ENCODE measurements around the gene DDX46. TPM values are rescaled to one million over a fixed set of nuclear protein-coding genes. Genes with fewer than 3 reads are reported as not detected.

The DDX46 gene
- total RNA-seq, 3 donors from 2014 or later (not counting 1 experiment from before 2014, with no cell fraction given), result 61.4 to 74.8 (median 67.2) TPM

DNA sequence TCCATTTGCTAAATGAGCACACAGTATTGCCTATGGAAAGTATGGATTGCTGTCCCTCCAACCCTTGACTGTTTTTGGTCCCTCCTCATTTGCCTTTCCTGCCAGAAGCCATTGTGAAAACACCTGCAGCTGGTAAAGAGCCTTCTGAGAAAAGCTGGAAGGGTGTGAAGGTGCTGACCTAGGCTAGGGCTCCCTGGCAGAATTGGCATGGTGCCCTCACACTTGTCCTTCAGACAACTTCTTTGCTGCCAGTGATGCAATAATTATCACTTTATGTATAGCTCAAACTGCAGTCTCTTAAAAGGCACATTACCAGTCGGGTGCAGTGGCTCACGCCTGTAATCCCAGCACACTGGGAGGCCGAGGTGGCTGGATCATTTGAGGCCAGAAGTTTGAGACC lies 119.8 kb downstream of the DDX46 start:
- H3K36me3 Mint-ChIP-seq, result no peaks in the 10 kb centered on the region
- ATAC-seq (no peak), DNase-seq (no peak)
- 94% methylated on average over 3 of the region's 3 CpGs for WGBS (ENCODE audit: insufficient coverage)
- Histone ChIP-seq H3K36me3 (ENCODE audit: control insufficient read depth, insufficient read depth, low read length) (peaks cover 2% of the 10 kb centered on the region), H3K27me3 (ENCODE audit: control insufficient read depth, insufficient read depth, low read length) (no peaks in the 10 kb centered on the region), H3K9me3 (ENCODE audit: control insufficient read depth, insufficient read depth, low read length) (no peaks in the 10 kb centered on the region), H3K4me3 (ENCODE audit: low read length) (no peak overlapping the region), H3K4me1 (ENCODE audit: control insufficient read depth, insufficient read depth, low read length) (peaks cover 32% of the 10 kb centered on the region), H3K27ac (ENCODE audit: low read length) (no peak overlapping the region)
- intact Hi-C loops (cut with micrococcal nuclease), result no loop called here
- no peak overlapping the region for H3K4me3 Mint-ChIP-seq
- peak overlapping the region in 1 of 2 donors; percentile 10 for H3K27ac Mint-ChIP-seq
- H3K27me3 Mint-ChIP-seq (ENCODE audit: low read depth in 2 of 2), result no peaks in the 10 kb centered on the region
- TF ChIP-seq, protein P1, sequence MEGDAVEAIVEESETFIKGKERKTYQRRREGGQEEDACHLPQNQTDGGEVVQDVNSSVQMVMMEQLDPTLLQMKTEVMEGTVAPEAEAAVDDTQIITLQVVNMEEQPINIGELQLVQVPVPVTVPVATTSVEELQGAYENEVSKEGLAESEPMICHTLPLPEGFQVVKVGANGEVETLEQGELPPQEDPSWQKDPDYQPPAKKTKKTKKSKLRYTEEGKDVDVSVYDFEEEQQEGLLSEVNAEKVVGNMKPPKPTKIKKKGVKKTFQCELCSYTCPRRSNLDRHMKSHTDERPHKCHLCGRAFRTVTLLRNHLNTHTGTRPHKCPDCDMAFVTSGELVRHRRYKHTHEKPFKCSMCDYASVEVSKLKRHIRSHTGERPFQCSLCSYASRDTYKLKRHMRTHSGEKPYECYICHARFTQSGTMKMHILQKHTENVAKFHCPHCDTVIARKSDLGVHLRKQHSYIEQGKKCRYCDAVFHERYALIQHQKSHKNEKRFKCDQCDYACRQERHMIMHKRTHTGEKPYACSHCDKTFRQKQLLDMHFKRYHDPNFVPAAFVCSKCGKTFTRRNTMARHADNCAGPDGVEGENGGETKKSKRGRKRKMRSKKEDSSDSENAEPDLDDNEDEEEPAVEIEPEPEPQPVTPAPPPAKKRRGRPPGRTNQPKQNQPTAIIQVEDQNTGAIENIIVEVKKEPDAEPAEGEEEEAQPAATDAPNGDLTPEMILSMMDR (IDR thresholded peaks at IDR 0.05), result no peak
- peaks cover 29 to 51% of the 10 kb centered on the region in 2 donors for H3K4me1 Mint-ChIP-seq
- H3K9me3 Mint-ChIP-seq, result no peaks in the 10 kb centered on the region

DNA sequence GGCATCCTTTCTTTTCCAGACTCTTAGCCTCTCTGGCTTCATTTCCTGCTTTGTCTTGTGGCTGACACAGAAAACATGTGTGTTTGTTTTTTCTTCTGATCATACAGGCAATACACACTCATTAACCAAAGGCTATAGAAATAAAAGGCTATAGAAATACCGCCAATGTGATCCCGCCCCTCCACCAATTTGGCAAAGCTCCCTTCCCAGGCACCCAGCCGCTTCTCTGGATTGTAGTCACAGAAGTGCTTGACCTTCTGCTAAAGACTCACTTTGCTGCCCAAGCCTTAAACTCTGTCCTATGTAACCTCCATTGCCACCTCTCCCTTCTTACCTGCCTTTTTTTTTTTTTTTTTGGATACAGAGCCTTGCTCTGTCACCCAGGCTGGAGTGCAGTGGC lies 120.9 kb downstream of the DDX46 start:
- 100% methylated on average over 3 of the region's 3 CpGs for WGBS (ENCODE audit: insufficient coverage)
- TF ChIP-seq, protein P1 (IDR thresholded peaks at IDR 0.05), result no peak
- intact Hi-C loops (cut with micrococcal nuclease), result no loop called here
- no peak for DNase-seq
- Histone ChIP-seq H3K4me1 (ENCODE audit: control insufficient read depth, insufficient read depth, low read length) (peaks cover 25% of the 10 kb centered on the region), H3K4me3 (ENCODE audit: low read length) (no peak overlapping the region), H3K36me3 (ENCODE audit: control insufficient read depth, insufficient read depth, low read length) (peaks cover 2% of the 10 kb centered on the region), H3K27ac (ENCODE audit: low read length) (no peak overlapping the region), H3K9me3 (ENCODE audit: control insufficient read depth, insufficient read depth, low read length) (no peaks in the 10 kb centered on the region), H3K27me3 (ENCODE audit: control insufficient read depth, insufficient read depth, low read length) (no peaks in the 10 kb centered on the region)
- H3K4me1 Mint-ChIP-seq, result peaks cover 29 to 48% of the 10 kb centered on the region in 2 donors
- H3K27ac Mint-ChIP-seq, result peak overlapping the region; percentile 31 to 58
- no peaks in the 10 kb centered on the region for H3K27me3 Mint-ChIP-seq (ENCODE audit: low read depth in 2 of 2)
- H3K36me3 Mint-ChIP-seq, result no peaks in the 10 kb centered on the region
- ATAC-seq, result no peak
- no peaks in the 10 kb centered on the region for H3K9me3 Mint-ChIP-seq
- no peak overlapping the region for H3K4me3 Mint-ChIP-seq

Other genes starting within 250 kb of the DDX46 start
- 100 to 1,000 TPM; 130 to 174 (median 173) TPM for gene JADE2, start 233.1 kb upstream of the DDX46 start, total RNA-seq
- 10 to 100 TPM; 36.2 to 50.2 (median 41.2) TPM for gene SAR1B, start 126.0 kb upstream of the DDX46 start, total RNA-seq
- gene SEC24A, start 110.0 kb upstream of the DDX46 start, total RNA-seq, result 10 to 100 TPM; 20.9 to 26.1 (median 25.0) TPM
- 10 to 100 TPM; 23.5 to 35.9 (median 34.6) TPM for gene CAMLG, start 20.2 kb upstream of the DDX46 start, total RNA-seq
- gene C5orf24, start 87.2 kb downstream of the DDX46 start, total RNA-seq, result 10 to 100 TPM; 42.7 to 49.8 (median 44.7) TPM
- 10 to 100 TPM; 36.6 to 48.3 (median 47.8) TPM for gene TXNDC15, start 115.6 kb downstream of the DDX46 start, total RNA-seq
- 10 to 100 TPM in 1 of 3 donors, 1 to 10 TPM in 2; 7.6 to 11.5 (median 7.7) TPM for gene PCBD2, start 146.4 kb downstream of the DDX46 start, total RNA-seq
- gene CATSPER3, start 209.1 kb downstream of the DDX46 start, total RNA-seq, result under 1 TPM; 0.31 to 0.79 (median 0.55) TPM